Bronchial epithelial cell (primary cell): Measurements from ENCODE around the gene XPR1. TPM values are rescaled to one million over a fixed set of nuclear protein-coding genes. Genes with fewer than 3 reads are reported as not detected.

Source experiments
- DNase-seq: peaks from one replicate; pipeline ENCODE4 v3.0.0-alpha.2; 2010; ENCODE audit warnings: low read depth
- FAIRE-seq: peaks from 2 replicates; lab custom pipeline; 2011; peaks lifted over from hg19 to GRCh38; lab: Jason Lieb, UNC
- H3K27me3 ChIP-seq: 2 replicates; pipeline ENCODE4 v1.5.1; 2011; ENCODE audit warnings: low read length; ENCODE audit not compliant: control insufficient read depth, insufficient read depth
- H3K36me3 ChIP-seq: 2 replicates; pipeline ENCODE4 v1.5.1; 2011; ENCODE audit warnings: low read length; ENCODE audit not compliant: control insufficient read depth, insufficient read depth
- H3K4me3 ChIP-seq: 2 replicates; pipeline ENCODE4 v1.5.1; 2011; ENCODE audit warnings: mild to moderate bottlenecking, low read depth, low read length, control low read depth
- CTCF ChIP-seq: IDR thresholded peaks from 2 replicates; pipeline ENCODE4 v1.5.1; 2011; ENCODE audit warnings: mild to moderate bottlenecking, moderate library complexity, low read length, control low read depth, inconsistent platforms; ENCODE audit not compliant: insufficient read depth, severe bottlenecking
- total RNA-seq: library from RNA; depleted of rRNA; stranded (reverse); fragments of >200 nt; gene quantifications from 2 replicates; pipeline ENCODE4 v1.2.1, GENCODE V29; 2014

XPR1 gene
- total RNA-seq, 1 donor from 2014 or later = 35.0 TPM

DNA sequence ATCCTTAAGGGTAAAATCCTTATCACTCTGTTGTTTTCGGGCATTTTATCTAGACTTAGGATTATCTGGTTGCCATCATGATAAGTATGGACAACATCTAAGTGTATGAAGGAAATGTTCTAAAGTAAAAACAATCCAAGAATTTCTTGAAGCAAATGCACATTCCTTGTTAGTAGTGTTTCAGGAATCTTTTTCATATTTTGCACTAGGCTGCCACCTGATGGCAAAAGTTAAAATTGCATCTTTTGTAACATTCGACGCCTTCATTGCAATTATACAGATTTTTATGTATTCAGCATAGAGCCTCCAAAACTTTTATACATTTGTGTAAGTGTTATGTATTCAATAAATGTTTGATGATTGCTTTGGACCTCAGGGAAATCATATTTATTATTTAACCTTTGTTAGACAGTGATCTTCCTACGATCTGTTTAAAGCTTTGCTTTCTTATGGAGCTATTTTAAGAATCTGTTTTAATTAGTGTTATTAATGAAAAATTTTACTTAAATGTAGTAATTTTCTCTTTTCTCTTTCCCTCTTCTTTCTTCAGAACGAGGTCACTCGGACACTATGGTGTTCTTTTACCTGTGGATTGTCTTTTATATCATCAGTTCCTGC lies 231.4 kb downstream of the XPR1 start:
- peak; percentile 34 for TF ChIP-seq CTCF
- Histone ChIP-seq H3K4me3 (no peak overlapping the region), H3K27me3 (no peaks in the 10 kb centered on the region), H3K36me3 (no peaks in the 10 kb centered on the region)
- DNase-seq = peak; percentile 61
- FAIRE-seq = no peak

- DNase-seq = peak; percentile 63
- H3K4me3 ChIP-seq = no peak overlapping the region
- H3K36me3 ChIP-seq = peaks cover 2% of the 10 kb centered on the region
- FAIRE-seq = peak; percentile 58
- TF ChIP-seq CTCF = peak; percentile 36
- H3K27me3 ChIP-seq = no peaks in the 10 kb centered on the region
Observed at GRCh38 chr1:180881806-180882509, 250.1 kb downstream of the XPR1 start.

- FAIRE-seq = no peak
- H3K4me3 ChIP-seq = no peak overlapping the region
- TF ChIP-seq CTCF = no peak
- no peak for DNase-seq
- H3K27me3 ChIP-seq = no peaks in the 10 kb centered on the region
- H3K36me3 ChIP-seq = no peaks in the 10 kb centered on the region
Observed at GRCh38 chr1:180884588-180885300, 252.9 kb downstream of the XPR1 start.

GRCh38 chr1:180886338-180886737 lies 254.5 kb downstream of the XPR1 start:
- no peak overlapping the region for H3K4me3 ChIP-seq
- DNase-seq (no peak), FAIRE-seq (no peak)
- no peaks in the 10 kb centered on the region for H3K27me3 ChIP-seq
- no peaks in the 10 kb centered on the region for H3K36me3 ChIP-seq
- no peak for TF ChIP-seq CTCF

DNA sequence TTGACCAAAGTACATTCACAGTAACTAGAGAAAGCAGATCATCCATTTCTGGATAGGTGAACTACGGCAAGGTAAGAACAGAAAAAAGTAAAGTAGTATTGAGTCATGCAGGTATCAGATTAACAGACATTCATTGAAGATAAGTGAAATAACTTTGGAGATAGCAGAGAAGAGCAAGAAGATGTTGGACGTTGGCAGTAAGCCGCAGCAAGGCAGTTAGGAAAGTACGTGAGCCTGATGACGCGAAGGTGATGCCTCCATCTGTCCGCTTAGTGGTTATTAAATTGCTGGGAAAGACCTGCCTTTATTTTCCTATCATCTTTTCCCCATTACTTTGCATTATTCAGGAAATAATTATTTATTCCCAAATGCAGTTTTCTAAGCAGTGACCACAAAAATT lies 256.0 kb downstream of the XPR1 start:
- TF ChIP-seq CTCF = no peak
- FAIRE-seq (no peak), DNase-seq (no peak)
- Histone ChIP-seq H3K36me3 (no peaks in the 10 kb centered on the region), H3K4me3 (no peak overlapping the region), H3K27me3 (no peaks in the 10 kb centered on the region)
